Neuronal stem cell (in vitro differentiated cells): ENCODE data around the gene WBP2.

ENCODE experiments used
- DNase-seq: peaks from one replicate; pipeline ENCODE4 v3.0.0-alpha.2; 2013; ENCODE audit warnings: low spot score
- H2AFZ ChIP-seq: one replicate; pipeline ENCODE4 v1.6.1; 2013; ENCODE audit warnings: mild to moderate bottlenecking, low read length, inconsistent platforms
- H2AK5ac ChIP-seq: 2 replicates; pipeline ENCODE4 v1.6.1; 2013; ENCODE audit warnings: low read depth, mild to moderate bottlenecking, inconsistent platforms, low read length, moderate library complexity, mixed read lengths
- H2BK120ac ChIP-seq: 2 replicates; pipeline ENCODE4 v1.6.1; 2013; ENCODE audit warnings: low read depth, mild to moderate bottlenecking, inconsistent platforms, low read length, moderate library complexity, mixed read lengths
- H2BK12ac ChIP-seq: one replicate; pipeline ENCODE4 v1.6.1; 2013; ENCODE audit warnings: low read length, inconsistent platforms
- H2BK15ac ChIP-seq: 2 replicates; pipeline ENCODE4 v1.6.1; 2013; ENCODE audit warnings: mild to moderate bottlenecking, low read length, inconsistent platforms, mixed read lengths
- H2BK5ac ChIP-seq: one replicate; pipeline ENCODE4 v1.6.1; 2013; ENCODE audit warnings: inconsistent platforms, mild to moderate bottlenecking, low read length, moderate library complexity
- H3K14ac ChIP-seq: one replicate; pipeline ENCODE4 v1.6.1; 2013; ENCODE audit warnings: low read length, inconsistent platforms
- H3K18ac ChIP-seq: 2 replicates; pipeline ENCODE4 v1.6.1; 2013; ENCODE audit warnings: low read length, inconsistent platforms
- H3K23ac ChIP-seq: 2 replicates; pipeline ENCODE4 v1.6.1; 2013; ENCODE audit warnings: low read depth, mild to moderate bottlenecking, mixed read lengths, low read length, inconsistent platforms; ENCODE audit not compliant: poor library complexity
- H3K27ac ChIP-seq: replicated peaks from 3 replicates; pipeline ENCODE4 v1.5.1; 2013; ENCODE audit warnings: low read length, inconsistent platforms
- H3K27me3 ChIP-seq, 3 experiments: 2 replicates each; pipeline ENCODE4 v1.6.1; 2013; ENCODE audit warnings: low read length in 3 of 3, mild to moderate bottlenecking in 2 of 3, inconsistent platforms in 1 of 3, low read depth in 1 of 3, mixed read lengths in 1 of 3, moderate library complexity in 1 of 3; ENCODE audit not compliant: control insufficient read depth in 3 of 3, insufficient read depth in 3 of 3
- H3K36me3 ChIP-seq, 2 donors: replicated peaks in 1 of 2; 2 replicates each; pipeline ENCODE4 v1.6.1; 2013; ENCODE audit warnings: low read length in 2 of 2; ENCODE audit not compliant: control insufficient read depth in 2 of 2, insufficient read depth in 2 of 2
- H3K4ac ChIP-seq: 2 replicates; pipeline ENCODE4 v1.6.1; 2013; ENCODE audit warnings: inconsistent platforms, mild to moderate bottlenecking, low read length, moderate library complexity
- H3K4me1 ChIP-seq, 2 donors: 1 replicate in 1 of 2; 2 replicates in 1 of 2; pipeline ENCODE4 v1.6.1; 2013; ENCODE audit warnings: low read length in 2 of 2, low read depth in 1 of 2; ENCODE audit not compliant: control insufficient read depth in 2 of 2, insufficient read depth in 1 of 2
- H3K4me2 ChIP-seq: one replicate; pipeline ENCODE4 v1.6.1; 2013; ENCODE audit warnings: mild to moderate bottlenecking, low read length, inconsistent platforms; ENCODE audit not compliant: insufficient read depth, poor library complexity, severe bottlenecking
- H3K4me3 ChIP-seq, 2 donors: 2 replicates each; pipeline ENCODE4 v1.5.1; 2013; ENCODE audit warnings: low read length in 2 of 2, mild to moderate bottlenecking in 2 of 2, inconsistent platforms in 1 of 2, moderate library complexity in 1 of 2
- H3K79me1 ChIP-seq: one replicate; pipeline ENCODE4 v1.6.1; 2013; ENCODE audit warnings: low read depth, mild to moderate bottlenecking, inconsistent platforms, low read length, moderate library complexity
- H3K9ac ChIP-seq: one replicate; pipeline ENCODE4 v1.6.1; 2013; ENCODE audit warnings: mild to moderate bottlenecking, low read depth, low read length, inconsistent platforms; ENCODE audit not compliant: poor library complexity
- H3K9me3 ChIP-seq, 2 donors: replicated peaks in 1 of 2; 2 replicates each; pipeline versions ENCODE3 to v1.6.1; 2013; ENCODE audit warnings: low read length in 2 of 2, mild to moderate bottlenecking in 2 of 2, inconsistent platforms in 1 of 2, low read depth in 1 of 2, mixed read lengths in 1 of 2, moderate library complexity in 1 of 2; ENCODE audit not compliant: control insufficient read depth in 2 of 2, insufficient read depth in 1 of 2
- H4K8ac ChIP-seq: one replicate; pipeline ENCODE4 v1.6.1; 2013; ENCODE audit warnings: low read depth, mild to moderate bottlenecking, inconsistent platforms, low read length, moderate library complexity
- H4K91ac ChIP-seq: one replicate; pipeline ENCODE4 v1.6.1; 2013; ENCODE audit warnings: low read length, low read depth, mild to moderate bottlenecking, inconsistent platforms; ENCODE audit not compliant: poor library complexity
- WGBS, 2 donors: extraction: QIAGEN DNeasy Blood & Tissue Kit; methylation state at CpG; one replicate each; pipeline ENCODE4 v1.1.7; 2013; ENCODE audit warnings: missing lambda C conversion rate in 2 of 2, mixed read lengths in 1 of 2; ENCODE audit not compliant: insufficient read length in 2 of 2, insufficient replicate concordance in 1 of 2; ENCODE audit errors: extremely low coverage in 2 of 2; 5-methylcytosine and 5-hydroxymethylcytosine counted together

The WBP2 gene

GRCh38 chr17:75894049-75894733 is 39.1 kb upstream of the WBP2 start:
- peak overlapping the region; percentile 11 for H3K18ac ChIP-seq
- no peak overlapping the region for H2BK120ac ChIP-seq
- peak overlapping the region; percentile 47 for H2BK5ac ChIP-seq
- H3K4ac ChIP-seq, result no peak overlapping the region
- no peak overlapping the region for H3K4me3 ChIP-seq
- no peak overlapping the region for H3K23ac ChIP-seq
- no peak for DNase-seq
- no peak overlapping the region for H3K14ac ChIP-seq
- H2BK12ac ChIP-seq, result no peak overlapping the region
- H3K27me3 ChIP-seq, result no peaks in the 10 kb centered on the region
- H2BK15ac ChIP-seq, result no peak overlapping the region
- WGBS, 2 donors, result no CpG with 5 or more reads among the region's 22 CpGs
- peak overlapping the region; percentile 75 for H3K9ac ChIP-seq
- peaks cover 0 to 2% of the 10 kb centered on the region in 2 donors for H3K9me3 ChIP-seq
- no peak overlapping the region for H4K8ac ChIP-seq
- no peak overlapping the region for H2AFZ ChIP-seq
- H4K91ac ChIP-seq, result no peak overlapping the region
- H2AK5ac ChIP-seq, result peak overlapping the region; percentile 48
- peaks cover 15% of the 10 kb centered on the region for H3K79me1 ChIP-seq
- peaks cover 21 to 23% of the 10 kb centered on the region in 2 donors for H3K36me3 ChIP-seq
- H3K27ac ChIP-seq, result no peak overlapping the region
- H3K4me1 ChIP-seq, result peaks cover 0 to 13% of the 10 kb centered on the region in 2 donors
- H3K4me2 ChIP-seq, result no peak overlapping the region

- Histone ChIP-seq H2BK120ac (no peak overlapping the region), H2BK5ac (peak overlapping the region; percentile 47), H3K27ac (no peak overlapping the region), H3K18ac (no peak overlapping the region), H3K36me3 (peaks cover 14 to 24% of the 10 kb centered on the region in 2 donors), H3K4me3 (no peak overlapping the region), H3K9ac (peak overlapping the region; percentile 75), H2BK15ac (no peak overlapping the region), H3K4me2 (no peak overlapping the region), H3K14ac (no peak overlapping the region), H4K91ac (no peak overlapping the region), H3K27me3 (no peaks in the 10 kb centered on the region), H3K23ac (no peak overlapping the region), H3K79me1 (peaks cover 15% of the 10 kb centered on the region), H2AFZ (no peak overlapping the region), H3K9me3 (peaks cover 0 to 2% of the 10 kb centered on the region in 2 donors), H2AK5ac (peak overlapping the region; percentile 48), H2BK12ac (no peak overlapping the region), H3K4ac (no peak overlapping the region), H4K8ac (no peak overlapping the region), H3K4me1 (peaks cover 0 to 13% of the 10 kb centered on the region in 2 donors)
- no CpG with 5 or more reads among the region's 18 CpGs for WGBS, 2 donors
- no peak for DNase-seq
These were observed 38.3 kb upstream of the WBP2 start for GRCh38 chr17:75893305-75894048.

- Histone ChIP-seq H3K27me3 (no peaks in the 10 kb centered on the region), H3K4me1 (peaks cover 0 to 13% of the 10 kb centered on the region in 2 donors), H4K8ac (no peak overlapping the region), H3K9ac (peak overlapping the region; percentile 70), H3K4me3 (no peak overlapping the region), H4K91ac (no peak overlapping the region), H3K79me1 (peaks cover 15% of the 10 kb centered on the region), H3K9me3 (peaks cover 0 to 2% of the 10 kb centered on the region in 2 donors), H3K4ac (no peak overlapping the region), H3K14ac (no peak overlapping the region), H3K4me2 (no peak overlapping the region), H3K23ac (no peak overlapping the region), H2AK5ac (peak overlapping the region; percentile 9), H2BK5ac (peak overlapping the region; percentile 13), H3K27ac (no peak overlapping the region), H2BK120ac (no peak overlapping the region), H3K18ac (no peak overlapping the region), H2BK12ac (no peak overlapping the region), H3K36me3 (peaks cover 6 to 25% of the 10 kb centered on the region in 2 donors), H2BK15ac (no peak overlapping the region), H2AFZ (no peak overlapping the region)
- no CpG with 5 or more reads among the region's 16 CpGs for WGBS, 2 donors
- no peak for DNase-seq
These were observed 37.6 kb upstream of the WBP2 start for GRCh38 chr17:75892556-75893224.
